ENCODE results near the gene PRPH.

PRPH gene

GRCh38 chr12:49296836-49297694 lies 2.1 kb downstream of the PRPH start:
- H3K36me3 ChIP-seq: peaks cover 27% of the 10 kb centered on the region
- H3K27me3 ChIP-seq: no peaks in the 10 kb centered on the region
- H3K4me3 ChIP-seq (ENCODE audit: low read depth, low read length): peak overlapping the region; percentile 89
- no peaks in the 10 kb centered on the region for H3K9me3 ChIP-seq
- H3K4me1 ChIP-seq: peaks cover 6% of the 10 kb centered on the region
- TF ChIP-seq, protein P1, sequence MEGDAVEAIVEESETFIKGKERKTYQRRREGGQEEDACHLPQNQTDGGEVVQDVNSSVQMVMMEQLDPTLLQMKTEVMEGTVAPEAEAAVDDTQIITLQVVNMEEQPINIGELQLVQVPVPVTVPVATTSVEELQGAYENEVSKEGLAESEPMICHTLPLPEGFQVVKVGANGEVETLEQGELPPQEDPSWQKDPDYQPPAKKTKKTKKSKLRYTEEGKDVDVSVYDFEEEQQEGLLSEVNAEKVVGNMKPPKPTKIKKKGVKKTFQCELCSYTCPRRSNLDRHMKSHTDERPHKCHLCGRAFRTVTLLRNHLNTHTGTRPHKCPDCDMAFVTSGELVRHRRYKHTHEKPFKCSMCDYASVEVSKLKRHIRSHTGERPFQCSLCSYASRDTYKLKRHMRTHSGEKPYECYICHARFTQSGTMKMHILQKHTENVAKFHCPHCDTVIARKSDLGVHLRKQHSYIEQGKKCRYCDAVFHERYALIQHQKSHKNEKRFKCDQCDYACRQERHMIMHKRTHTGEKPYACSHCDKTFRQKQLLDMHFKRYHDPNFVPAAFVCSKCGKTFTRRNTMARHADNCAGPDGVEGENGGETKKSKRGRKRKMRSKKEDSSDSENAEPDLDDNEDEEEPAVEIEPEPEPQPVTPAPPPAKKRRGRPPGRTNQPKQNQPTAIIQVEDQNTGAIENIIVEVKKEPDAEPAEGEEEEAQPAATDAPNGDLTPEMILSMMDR (IDR thresholded peaks at IDR 0.05; ENCODE audit: low read depth, low read length): no peak
- DNase-seq: peak; percentile 48

DNA sequence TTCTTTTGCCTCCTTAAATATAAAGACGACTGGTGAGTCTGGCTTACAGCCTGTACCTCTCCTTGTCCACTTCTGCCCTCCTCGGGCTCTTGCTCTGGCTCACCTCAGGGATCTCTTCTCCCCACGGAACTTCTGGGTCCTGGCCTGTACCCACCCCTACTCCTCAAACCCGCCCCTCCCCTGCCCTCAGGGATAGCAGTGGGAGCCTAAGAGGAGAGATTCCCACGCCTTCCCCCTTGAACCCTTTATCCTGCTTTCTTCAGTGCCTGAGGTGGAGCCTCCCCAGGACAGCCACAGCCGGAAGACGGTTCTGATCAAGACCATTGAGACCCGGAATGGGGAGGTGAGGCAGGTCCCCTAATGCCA lies 2.7 kb downstream of the PRPH start:
- TF ChIP-seq, protein P1 (IDR thresholded peaks at IDR 0.05; ENCODE audit: low read depth, low read length): no peak
- Histone ChIP-seq H3K27me3 (no peaks in the 10 kb centered on the region), H3K9me3 (no peaks in the 10 kb centered on the region), H3K4me1 (peaks cover 6% of the 10 kb centered on the region), H3K4me3 (ENCODE audit: low read depth, low read length) (no peak overlapping the region), H3K36me3 (peaks cover 27% of the 10 kb centered on the region)
- DNase-seq: no peak

DNA sequence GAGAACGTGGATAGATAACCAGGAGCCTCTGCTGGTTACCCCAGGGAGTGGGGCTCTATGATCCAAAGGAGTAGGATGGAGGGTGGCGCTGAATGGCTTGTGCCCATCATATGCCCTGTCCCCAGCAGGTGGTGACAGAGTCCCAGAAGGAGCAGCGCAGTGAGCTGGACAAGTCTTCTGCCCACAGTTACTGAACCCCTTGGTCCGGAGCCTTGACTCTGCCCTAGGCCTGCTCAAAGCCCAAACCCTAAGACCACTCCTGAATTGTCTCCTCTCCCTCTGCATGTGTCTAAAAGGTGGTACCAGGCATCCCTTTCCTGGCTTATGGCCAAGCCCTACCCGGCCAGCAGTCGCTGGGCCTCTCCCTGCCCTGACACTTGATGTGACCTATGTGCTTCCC lies 3.2 kb downstream of the PRPH start:
- TF ChIP-seq, protein P1 (IDR thresholded peaks at IDR 0.05; ENCODE audit: low read depth, low read length): peak; percentile 34
- H3K27me3 ChIP-seq: no peaks in the 10 kb centered on the region
- peaks cover 6% of the 10 kb centered on the region for H3K4me1 ChIP-seq
- H3K9me3 ChIP-seq: no peaks in the 10 kb centered on the region
- peaks cover 27% of the 10 kb centered on the region for H3K36me3 ChIP-seq
- peak; percentile 46 for DNase-seq
- no peak overlapping the region for H3K4me3 ChIP-seq (ENCODE audit: low read depth, low read length)

GRCh38 chr12:49301760-49302159 lies 6.8 kb downstream of the PRPH start:
- Histone ChIP-seq H3K9me3 (no peaks in the 10 kb centered on the region), H3K4me3 (ENCODE audit: low read depth, low read length) (no peak overlapping the region), H3K36me3 (peaks cover 19% of the 10 kb centered on the region), H3K27me3 (no peaks in the 10 kb centered on the region), H3K4me1 (peaks cover 14% of the 10 kb centered on the region)
- no peak for DNase-seq
- TF ChIP-seq, protein P1 (IDR thresholded peaks at IDR 0.05; ENCODE audit: low read depth, low read length): no peak

DNA sequence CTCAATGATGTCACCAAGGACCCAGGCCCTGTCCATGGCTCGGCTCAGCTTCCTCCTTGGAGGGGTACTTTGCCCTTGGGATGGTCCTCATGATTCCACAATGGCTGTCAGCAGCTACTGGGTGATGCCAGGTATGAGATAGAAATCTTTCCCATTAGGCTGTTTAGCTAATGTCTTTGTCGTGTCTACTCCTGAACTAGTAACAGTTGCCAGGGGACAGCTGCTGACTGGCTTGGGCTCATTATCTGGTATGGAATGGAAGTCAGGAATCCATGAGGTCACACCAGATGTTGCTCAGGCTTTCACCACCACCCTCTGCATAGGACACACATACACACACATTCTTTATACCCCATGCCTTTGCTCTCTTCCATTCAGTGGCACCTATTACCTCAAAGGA lies 9.2 kb downstream of the PRPH start:
- Histone ChIP-seq H3K4me3 (ENCODE audit: low read depth, low read length) (no peak overlapping the region), H3K9me3 (no peaks in the 10 kb centered on the region; the same call in 1 of the 2 replicates), H3K4me1 (peaks cover 14% of the 10 kb centered on the region), H3K27me3 (no peaks in the 10 kb centered on the region), H3K36me3 (no peaks in the 10 kb centered on the region)
- DNase-seq: peak; percentile 54
- TF ChIP-seq, protein P1 (IDR thresholded peaks at IDR 0.05; ENCODE audit: low read depth, low read length): 0 out of 2 replicates have a peak, but pooled peaks have one; percentile 3

Measured in BE2C (cell line).